IMR-90 (cell line): ENCODE results near the gene C1QTNF5. TPM values are rescaled to one million over a fixed set of nuclear protein-coding genes. Genes with fewer than 3 reads are reported as not detected.

Experiments
- ATAC-seq: fragments of 200-7000 bp; cut with Tn5 transposase; 2 replicates; pipeline ENCODE4 v1.9.1; 2020; ENCODE audit warnings: low read depth, mild to moderate bottlenecking, moderate library complexity
- BruUV-seq: library from RNA; stranded (reverse); fragments of 400-500 nt; replicated peaks from 2 replicates; lab custom pipeline; 2021; lab: Mats Ljungman, UMichigan
- CTCF ChIA-PET: fragments of 300-600 bp; formaldehyde crosslinking; extraction: SDS; loops from one replicate; lab custom pipeline; 2021; ENCODE audit warnings: antibody characterized with exemption; lab: Yijun Ruan, JAX
- POLR2A ChIA-PET: fragments of 300-600 bp; sonication (Branson Sonifier 250); formaldehyde crosslinking; loops from one replicate; lab custom pipeline; 2022; ENCODE audit warnings: antibody characterized with exemption; ENCODE audit not compliant: unreplicated experiment; lab: Charles Lee
- DNase-seq: peaks from one replicate; pipeline ENCODE4 v3.0.0; 2013
- H2AFZ ChIP-seq: replicated peaks from 2 replicates; pipeline ENCODE3; 2013; ENCODE audit warnings: low read length, mild to moderate bottlenecking; ENCODE audit not compliant: poor library complexity
- H2AK5ac ChIP-seq: 2 replicates; pipeline ENCODE4 v1.6.1; 2013; ENCODE audit warnings: low read depth, low read length, inconsistent platforms
- H2AK9ac ChIP-seq: replicated peaks from 2 replicates; pipeline ENCODE3; 2013; ENCODE audit warnings: mild to moderate bottlenecking, low read depth, low read length, moderate library complexity; ENCODE audit not compliant: poor library complexity
- H2BK120ac ChIP-seq: 2 replicates; pipeline ENCODE4 v1.6.1; 2013; ENCODE audit warnings: low read depth, low read length, inconsistent platforms
- H2BK15ac ChIP-seq: 3 replicates; pipeline ENCODE4 v1.6.1; 2013; ENCODE audit warnings: low read depth, low read length, inconsistent platforms
- H2BK20ac ChIP-seq: 2 replicates; pipeline ENCODE4 v1.6.1; 2013; ENCODE audit warnings: low read depth, mild to moderate bottlenecking, inconsistent platforms, low read length, moderate library complexity
- H2BK5ac ChIP-seq: 2 replicates; pipeline ENCODE4 v1.6.1; 2013; ENCODE audit warnings: mild to moderate bottlenecking, low read depth, low read length, inconsistent platforms; ENCODE audit not compliant: poor library complexity, severe bottlenecking
- H3K14ac ChIP-seq: replicated peaks from 2 replicates; pipeline ENCODE4 v1.6.1; 2013; ENCODE audit warnings: low read depth, low read length, inconsistent platforms
- H3K18ac ChIP-seq: 2 replicates; pipeline ENCODE4 v1.6.1; 2013; ENCODE audit warnings: low read depth, low read length, control low read depth
- H3K23ac ChIP-seq: 2 replicates; pipeline ENCODE4 v1.6.1; 2013; ENCODE audit warnings: low read depth, low read length, inconsistent platforms
- H3K27ac ChIP-seq: 2 replicates; pipeline ENCODE4 v1.5.1; 2013; ENCODE audit warnings: mild to moderate bottlenecking, control low read depth, low read length; ENCODE audit not compliant: insufficient read depth
- H3K27me3 ChIP-seq: 2 replicates; pipeline ENCODE4 v1.6.1; 2013; ENCODE audit warnings: low read length; ENCODE audit not compliant: control insufficient read depth, insufficient read depth
- H3K36me3 ChIP-seq: 2 replicates; pipeline ENCODE4 v1.6.1; 2013; ENCODE audit warnings: low read length, mixed read lengths; ENCODE audit not compliant: control insufficient read depth, insufficient read depth
- H3K4ac ChIP-seq: 2 replicates; pipeline ENCODE4 v1.6.1; 2013; ENCODE audit warnings: low read depth, low read length, inconsistent platforms
- H3K4me1 ChIP-seq: 2 replicates; pipeline ENCODE4 v1.6.1; 2013; ENCODE audit warnings: low read length, mixed read lengths; ENCODE audit not compliant: control insufficient read depth, insufficient read depth
- H3K4me2 ChIP-seq: 2 replicates; pipeline ENCODE4 v1.6.1; 2013; ENCODE audit warnings: low read depth, mild to moderate bottlenecking, control low read depth, low read length, moderate library complexity
- H3K4me3 ChIP-seq: 2 replicates; pipeline ENCODE4 v1.5.1; 2013; ENCODE audit warnings: low read depth, mild to moderate bottlenecking, control low read depth, low read length, moderate library complexity; ENCODE audit not compliant: insufficient read depth
- H3K56ac ChIP-seq: 2 replicates; pipeline ENCODE4 v1.6.1; 2013; ENCODE audit warnings: low read length, inconsistent platforms; ENCODE audit not compliant: insufficient read depth; ENCODE audit errors: extremely low read depth
- H3K79me1 ChIP-seq, 2 experiments: 2 replicates each; pipeline ENCODE4 v1.6.1; 2013; ENCODE audit warnings: low read length in 2 of 2, inconsistent platforms in 1 of 2, low read depth in 1 of 2
- H3K9ac ChIP-seq: 2 replicates; pipeline ENCODE4 v1.6.1; 2013; ENCODE audit warnings: low read depth, low read length, control low read depth
- H3K9me1 ChIP-seq: 2 replicates; pipeline ENCODE4 v1.6.1; 2013; ENCODE audit warnings: low read length, inconsistent platforms; ENCODE audit not compliant: insufficient read depth
- H3K9me3 ChIP-seq: 2 replicates; pipeline ENCODE4 v1.6.1; 2013; ENCODE audit warnings: low read length; ENCODE audit not compliant: control insufficient read depth, insufficient read depth
- H4K20me1 ChIP-seq: 2 replicates; pipeline ENCODE4 v1.6.1; 2013; ENCODE audit warnings: low read length, inconsistent platforms; ENCODE audit not compliant: insufficient read depth
- H4K5ac ChIP-seq: 2 replicates; pipeline ENCODE4 v1.6.1; 2013; ENCODE audit warnings: mild to moderate bottlenecking, low read depth, low read length, control low read depth
- H4K8ac ChIP-seq, 2 experiments: 2 replicates each; pipeline ENCODE4 v1.6.1; 2013; ENCODE audit warnings: low read depth in 2 of 2, low read length in 2 of 2, control low read depth in 1 of 2, inconsistent platforms in 1 of 2
- H4K91ac ChIP-seq: 2 replicates; pipeline ENCODE4 v1.6.1; 2013; ENCODE audit warnings: low read depth, low read length, inconsistent platforms; ENCODE audit not compliant: insufficient read depth
- CHD1 ChIP-seq: IDR thresholded peaks from 2 replicates; pipeline ENCODE4 v1.6.1; 2012; ENCODE audit warnings: low read depth, low read length, improper control_type of control experiment
- CTCF ChIP-seq: conservative IDR thresholded peaks from 2 replicates; pipeline ENCODE4 v1.5.1; 2012; ENCODE audit warnings: mild to moderate bottlenecking, low read depth, low read length, improper control_type of control experiment
- WGBS, 2 experiments: methylation state at CpG; one replicate each; pipeline versions ENCODE4 v1.1.5 to v1.1.7; 2013; ENCODE audit warnings: missing lambda C conversion rate in 2 of 2; ENCODE audit not compliant: insufficient read length in 1 of 2; ENCODE audit errors: extremely low coverage in 2 of 2; 5-methylcytosine and 5-hydroxymethylcytosine counted together
- dilution Hi-C: fragments of 300-500 bp; cut with HindIII; formaldehyde crosslinking; loops from one replicate; pipeline ENCODE4 v1.14.3; 2018; ENCODE audit warnings: low sequenced_read_pairs; ENCODE audit not compliant: unreplicated experiment
- in situ Hi-C: fragments of 300-500 bp; cut with MboI; formaldehyde crosslinking; loops from 3 replicates; pipeline ENCODE4 v1.14.3; 2019; ENCODE audit warnings: low sequenced_read_pairs, inconsistent platforms, mixed read lengths
- intact Hi-C: fragments of 100-400 bp; cut with micrococcal nuclease; formaldehyde crosslinking; loops from 2 replicates; pipeline ENCODE4 v1.10.0; 2022
- polyA plus RNA-seq, 3 experiments: library from polyadenylated mRNA; depleted of rRNA; stranded (reverse); fragments of >200 nt; gene quantifications; 2 replicates each; pipeline ENCODE4 v1.2.3, GENCODE V29; 2012; ENCODE audit warnings: low replicate concordance in 1 of 3
- total RNA-seq: library from RNA; depleted of rRNA; stranded (reverse); fragments of >200 nt; gene quantifications from 2 replicates; pipeline ENCODE4 v1.2.3, GENCODE V29; 2012

The C1QTNF5 gene
- total and polyA plus RNA-seq, 2 of the 4 experiments (the other 2 are of a cell fraction): 2.0 to 5.4 TPM

- Histone ChIP-seq H2BK15ac (no peak overlapping the region), H4K91ac (no peak overlapping the region), H3K27ac (no peak overlapping the region), H2BK20ac (no peak overlapping the region), H3K9me3 (no peaks in the 10 kb centered on the region), H3K14ac (no peak overlapping the region), H4K20me1 (peaks cover under 1% of the 10 kb centered on the region), H3K79me1 (peaks cover 0 to 9% of the 10 kb centered on the region in 2 experiments; a peak in 1 of 4 replicates), H2BK5ac (no peak overlapping the region), H3K4me2 (no peak overlapping the region), H3K4ac (no peak overlapping the region), H2AK5ac (peak overlapping the region; percentile 28), H2AFZ (no peak overlapping the region), H4K5ac (no peak overlapping the region), H3K23ac (no peak overlapping the region), H3K56ac (no peak overlapping the region), H4K8ac (no peak overlapping the region), H3K9me1 (peaks cover 33% of the 10 kb centered on the region), H3K36me3 (no peaks in the 10 kb centered on the region), H3K27me3 (no peaks in the 10 kb centered on the region), H3K4me3 (no peak overlapping the region), H3K9ac (no peak overlapping the region), H2BK120ac (no peak overlapping the region), H3K18ac (no peak overlapping the region), H3K4me1 (peaks cover 27% of the 10 kb centered on the region), H2AK9ac (no peak overlapping the region)
- intact Hi-C loops (loop anchor here (10.0 kb wide), 1 partner anchor 358 kb away; the partner anchor contains the start of gene NECTIN1), dilution Hi-C loops (no loop called here), in situ Hi-C loops (loop anchor here (25.0 kb wide), 1 partner anchor 745 kb away; no protein-coding TSS in a partner anchor)
- TF ChIP-seq CHD1: no peak
- TF ChIP-seq CTCF: no peak
- BruUV-seq: no TSS peak
- ATAC-seq (no peak), DNase-seq (no peak)
- POLR2A ChIA-PET: no interaction called here
- WGBS, 2 experiments: 100% methylated on average over 1 of the region's 11 CpGs; no CpG with 5 or more reads in 1 of the 2 experiments
- CTCF ChIA-PET: interaction anchor here (5.3 kb wide), 1 partner anchor 11 kb away, joined by 30 read pairs; no protein-coding TSS in a partner anchor
Measured at GRCh38 chr11:119366690-119367620, 26.3 kb upstream of the C1QTNF5 start.
